Keratinocyte (primary cell): ENCODE data around the gene IGSF1.

Source experiments
- EZH2 ChIP-seq: IDR thresholded peaks from one replicate; pipeline ENCODE4 v1.6.1; 2012; ENCODE audit warnings: inconsistent platforms, mild to moderate bottlenecking, low read length, moderate library complexity
- TF ChIP-seq, protein P1 (sequence below), 3 experiments: IDR thresholded peaks in 1 of 3; conservative IDR thresholded peaks in 1 of 3; optimal IDR thresholded peaks in 1 of 3; 2 replicates in 2 of 3; 3 replicates in 1 of 3; pipeline versions ENCODE3 to v1.5.1; 2011; ENCODE audit warnings: low read length in 3 of 3, mild to moderate bottlenecking in 3 of 3, moderate library complexity in 2 of 3, control low read depth in 1 of 3, inconsistent platforms in 1 of 3; ENCODE audit not compliant: insufficient read depth in 2 of 3; ENCODE audit errors: extremely low read depth in 1 of 3

DNA sequence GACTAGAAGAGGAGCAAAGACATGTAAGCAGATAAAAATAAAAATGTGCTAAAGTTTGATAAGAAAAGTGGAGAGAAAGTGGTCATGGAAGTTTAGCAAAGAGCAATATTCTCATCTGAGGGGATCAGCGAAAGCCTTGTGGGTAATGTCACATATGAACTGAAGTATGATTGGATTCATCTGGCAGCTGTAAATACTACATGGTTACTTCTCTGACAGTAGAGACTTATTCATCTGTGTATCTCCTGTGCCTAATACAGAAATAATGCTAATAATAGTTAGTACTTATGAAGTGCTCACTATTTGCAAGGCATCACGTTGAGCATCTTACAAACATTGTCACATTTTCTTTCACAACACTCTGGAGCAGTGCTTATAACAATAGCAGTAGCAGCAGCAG lies 8.9 kb upstream of the IGSF1 start:
- TF ChIP-seq, protein P1, sequence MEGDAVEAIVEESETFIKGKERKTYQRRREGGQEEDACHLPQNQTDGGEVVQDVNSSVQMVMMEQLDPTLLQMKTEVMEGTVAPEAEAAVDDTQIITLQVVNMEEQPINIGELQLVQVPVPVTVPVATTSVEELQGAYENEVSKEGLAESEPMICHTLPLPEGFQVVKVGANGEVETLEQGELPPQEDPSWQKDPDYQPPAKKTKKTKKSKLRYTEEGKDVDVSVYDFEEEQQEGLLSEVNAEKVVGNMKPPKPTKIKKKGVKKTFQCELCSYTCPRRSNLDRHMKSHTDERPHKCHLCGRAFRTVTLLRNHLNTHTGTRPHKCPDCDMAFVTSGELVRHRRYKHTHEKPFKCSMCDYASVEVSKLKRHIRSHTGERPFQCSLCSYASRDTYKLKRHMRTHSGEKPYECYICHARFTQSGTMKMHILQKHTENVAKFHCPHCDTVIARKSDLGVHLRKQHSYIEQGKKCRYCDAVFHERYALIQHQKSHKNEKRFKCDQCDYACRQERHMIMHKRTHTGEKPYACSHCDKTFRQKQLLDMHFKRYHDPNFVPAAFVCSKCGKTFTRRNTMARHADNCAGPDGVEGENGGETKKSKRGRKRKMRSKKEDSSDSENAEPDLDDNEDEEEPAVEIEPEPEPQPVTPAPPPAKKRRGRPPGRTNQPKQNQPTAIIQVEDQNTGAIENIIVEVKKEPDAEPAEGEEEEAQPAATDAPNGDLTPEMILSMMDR (optimal IDR thresholded peaks at IDR 0.05 in 1 of 3, IDR thresholded peaks at IDR 0.05 in 1 of 3, conservative IDR thresholded peaks at IDR 0.05 in 1 of 3; ENCODE audit: extremely low read depth in 1 of 3, insufficient read depth in 2 of 3, low read length in 3 of 3), result no peak
- TF ChIP-seq EZH2, result no peak
